ENCODE measurements around the gene CRAMP1.
"Not testable (repeated sequence)": the region's sequence is repeated elsewhere in the genome, so short reads cannot be mapped to it uniquely, and the experiment has no call there.

Gene CRAMP1, protein sequence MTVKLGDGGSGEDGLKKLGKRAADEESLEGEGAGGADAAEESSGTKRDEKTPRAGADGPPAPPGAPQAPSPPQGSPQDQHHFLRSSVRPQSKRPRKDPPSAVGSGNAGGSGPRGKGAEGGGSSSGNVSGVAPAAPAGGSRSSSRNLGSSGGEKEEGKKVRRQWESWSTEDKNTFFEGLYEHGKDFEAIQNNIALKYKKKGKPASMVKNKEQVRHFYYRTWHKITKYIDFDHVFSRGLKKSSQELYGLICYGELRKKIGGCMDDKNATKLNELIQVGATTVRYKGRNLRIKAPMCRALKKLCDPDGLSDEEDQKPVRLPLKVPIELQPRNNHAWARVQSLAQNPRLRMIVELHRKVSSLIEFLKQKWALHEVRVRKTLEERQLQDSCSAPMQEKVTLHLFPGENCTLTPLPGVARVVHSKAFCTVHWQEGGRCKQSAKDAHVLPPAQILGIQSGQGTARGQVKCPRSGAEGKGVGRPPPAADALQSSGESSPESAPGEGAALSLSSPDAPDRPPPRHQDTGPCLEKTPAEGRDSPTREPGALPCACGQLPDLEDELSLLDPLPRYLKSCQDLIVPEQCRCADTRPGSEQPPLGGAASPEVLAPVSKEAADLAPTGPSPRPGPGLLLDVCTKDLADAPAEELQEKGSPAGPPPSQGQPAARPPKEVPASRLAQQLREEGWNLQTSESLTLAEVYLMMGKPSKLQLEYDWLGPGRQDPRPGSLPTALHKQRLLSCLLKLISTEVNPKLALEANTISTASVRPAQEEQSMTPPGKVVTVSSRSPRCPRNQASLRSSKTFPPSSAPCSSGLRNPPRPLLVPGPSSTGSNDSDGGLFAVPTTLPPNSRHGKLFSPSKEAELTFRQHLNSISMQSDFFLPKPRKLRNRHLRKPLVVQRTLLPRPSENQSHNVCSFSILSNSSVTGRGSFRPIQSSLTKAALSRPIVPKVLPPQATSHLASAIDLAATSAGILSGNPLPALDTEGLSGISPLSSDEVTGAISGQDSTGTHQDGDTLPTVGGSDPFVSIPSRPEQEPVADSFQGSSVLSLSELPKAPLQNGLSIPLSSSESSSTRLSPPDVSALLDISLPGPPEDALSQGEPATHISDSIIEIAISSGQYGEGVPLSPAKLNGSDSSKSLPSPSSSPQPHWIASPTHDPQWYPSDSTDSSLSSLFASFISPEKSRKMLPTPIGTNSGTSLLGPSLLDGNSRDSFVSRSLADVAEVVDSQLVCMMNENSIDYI (N-terminal part only)

DNA sequence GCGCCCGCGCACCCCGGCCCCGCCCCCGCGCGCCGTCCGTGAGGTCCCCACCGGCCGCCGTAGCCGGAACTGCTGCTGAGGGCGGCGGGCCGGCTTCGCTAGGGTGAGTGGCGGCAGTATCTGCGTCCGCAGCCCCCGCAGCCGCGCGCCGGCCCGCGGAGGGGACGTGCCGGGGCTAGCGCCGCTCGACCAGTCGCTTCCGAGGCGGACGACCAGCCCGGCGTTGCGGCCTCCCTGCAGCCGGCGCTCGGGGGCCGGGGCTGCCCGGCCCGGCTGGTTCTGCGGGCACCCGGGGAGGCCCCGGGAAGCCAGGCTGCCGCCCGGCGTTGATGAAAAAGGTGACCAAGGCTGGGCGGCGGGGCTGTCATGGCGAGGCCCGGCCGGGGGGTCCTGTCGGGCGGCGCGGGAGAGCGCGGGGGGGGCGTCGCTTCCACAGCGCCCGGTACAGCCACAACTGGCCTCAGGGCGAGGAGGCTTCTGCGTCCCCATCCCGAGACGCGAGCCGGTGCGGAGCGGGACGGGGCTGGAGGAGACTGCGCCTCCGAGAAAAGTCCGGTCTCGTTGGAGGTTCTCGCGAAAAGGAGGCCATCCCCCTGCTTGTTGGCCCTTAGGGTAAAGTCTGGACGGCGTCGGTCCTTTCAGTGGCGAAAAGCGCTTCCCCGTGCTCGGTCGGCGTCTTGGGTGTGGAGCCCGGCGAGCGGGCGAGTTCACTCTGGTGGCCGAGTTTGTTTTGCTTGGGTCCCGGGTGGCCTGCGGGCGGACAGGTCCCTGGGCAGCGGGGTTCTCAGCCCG is at the start of gene CRAMP1:
TSS of gene CRAMP1 (plus strand) at position 41 of the 792 bp plus-strand sequence. CDS start 2,280 bp downstream, outside the sequence.
- peak; percentile 34 for DNase-seq

- DNase-seq = no peak
These were observed 48.4 kb upstream of the CRAMP1 start for GRCh38 chr16:1563786-1564185.

GRCh38 chr16:1564325-1564724 is 47.8 kb upstream of the CRAMP1 start:
- no peak for DNase-seq

GRCh38 chr16:1565083-1565805 is 46.9 kb upstream of the CRAMP1 start:
- DNase-seq = no peak

DNA sequence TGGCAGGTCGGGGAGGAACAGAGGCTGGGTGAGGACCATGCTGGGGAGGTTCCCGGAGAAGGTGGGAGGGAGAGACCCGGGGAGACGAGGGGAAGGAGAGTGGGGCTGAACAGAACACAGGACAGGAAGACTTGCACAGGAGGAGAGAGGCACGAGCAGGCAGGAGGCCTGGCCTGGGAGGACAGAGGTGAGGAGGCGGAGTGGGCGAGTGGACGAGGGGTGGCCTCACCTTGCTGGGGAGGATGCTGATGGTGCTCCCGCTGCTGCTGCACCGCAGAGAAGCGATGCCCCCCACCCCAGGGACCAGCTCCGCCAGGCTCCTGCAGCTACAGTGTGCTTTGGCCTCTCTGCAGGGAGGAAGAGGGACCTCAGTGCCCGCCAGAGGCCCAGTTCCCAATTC is 44.2 kb upstream of the CRAMP1 start:
- no peak for DNase-seq

GRCh38 chr16:1571012-1571671 is 41.0 kb upstream of the CRAMP1 start:
- DNase-seq = no peak

GRCh38 chr16:1572673-1573072 is 39.5 kb upstream of the CRAMP1 start:
- no peak for DNase-seq

DNA sequence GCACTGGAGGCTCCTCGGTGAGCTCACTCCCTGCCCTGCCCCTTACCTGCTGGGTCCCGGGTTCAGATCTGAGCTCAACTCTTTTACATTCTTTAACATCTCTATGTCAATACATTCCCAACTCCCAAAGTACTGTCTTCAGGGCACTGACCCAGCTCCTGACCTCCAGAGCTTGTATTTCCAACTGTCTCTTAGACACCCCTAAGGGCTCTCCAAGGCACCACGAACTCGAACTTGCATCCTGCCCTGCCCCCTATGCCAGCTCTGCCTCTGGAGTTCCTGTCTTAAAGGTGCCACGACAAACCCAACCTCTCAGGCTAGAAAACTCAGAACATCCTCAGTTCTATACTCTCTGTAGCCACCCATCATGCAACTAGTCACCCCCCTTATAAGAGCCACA is 38.9 kb upstream of the CRAMP1 start:
- no peak for DNase-seq

GRCh38 chr16:1575578-1575977 is 36.6 kb upstream of the CRAMP1 start:
- no peak for DNase-seq

DNA sequence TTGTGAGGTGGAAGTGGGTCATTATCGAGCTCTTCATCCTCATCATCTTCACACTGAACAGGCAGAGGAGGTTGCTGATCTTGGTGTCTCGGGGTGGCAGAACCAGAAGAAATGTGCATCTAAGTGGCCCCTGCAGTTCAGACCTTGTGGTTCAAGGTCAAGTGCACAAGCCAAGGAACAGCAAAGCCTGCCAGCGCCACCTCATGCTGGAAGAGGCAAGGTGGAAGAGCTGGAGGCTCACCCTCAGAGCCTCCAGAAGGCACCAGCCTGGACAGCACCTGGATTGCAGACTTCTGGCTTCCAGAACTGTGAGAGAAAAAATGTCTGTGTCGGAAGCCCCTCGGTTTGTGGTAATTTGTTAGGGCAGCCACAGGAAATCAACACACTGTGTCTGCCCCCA is 32.9 kb upstream of the CRAMP1 start:
- no peak for DNase-seq

DNA sequence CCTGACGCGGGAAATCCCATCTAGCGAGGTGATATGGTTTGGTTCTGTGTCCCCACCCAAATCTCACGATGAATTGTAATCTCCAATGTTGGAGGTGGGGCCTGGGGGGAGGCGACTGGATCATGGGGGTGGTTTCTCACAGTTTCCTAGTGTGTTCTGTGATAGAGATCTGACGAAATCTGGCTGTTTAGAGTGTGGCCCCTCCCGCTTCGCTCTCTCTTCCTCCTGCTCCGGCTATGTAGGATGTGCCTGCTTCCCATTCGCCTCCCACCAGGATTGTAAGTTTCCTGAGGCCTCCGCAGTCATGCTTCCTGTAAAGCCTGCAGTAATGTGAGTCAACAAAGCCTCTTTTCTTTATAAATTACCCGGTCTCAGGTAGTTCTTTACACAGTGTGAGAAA is 31.9 kb upstream of the CRAMP1 start:
- no peak for DNase-seq

DNA sequence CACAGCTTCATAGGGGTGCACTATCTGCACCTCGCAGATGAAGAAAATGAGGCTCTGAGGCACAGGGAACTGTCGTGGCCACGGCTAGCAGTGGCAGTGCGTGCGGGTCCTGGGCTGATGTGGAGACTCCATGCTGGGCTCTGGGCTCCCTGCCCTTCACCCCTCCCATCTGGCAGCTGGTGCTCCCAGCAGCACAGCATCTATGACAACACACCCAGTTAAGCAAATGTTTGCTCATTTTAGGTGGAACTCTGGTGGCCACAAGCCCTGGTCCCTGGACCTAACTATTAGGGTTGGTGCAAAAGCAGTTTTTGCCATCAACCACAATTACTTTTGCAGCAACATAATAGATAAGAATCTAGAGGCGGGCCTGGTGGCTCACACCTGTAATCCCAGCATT is 31.2 kb upstream of the CRAMP1 start:
- DNase-seq = no peak

DNA sequence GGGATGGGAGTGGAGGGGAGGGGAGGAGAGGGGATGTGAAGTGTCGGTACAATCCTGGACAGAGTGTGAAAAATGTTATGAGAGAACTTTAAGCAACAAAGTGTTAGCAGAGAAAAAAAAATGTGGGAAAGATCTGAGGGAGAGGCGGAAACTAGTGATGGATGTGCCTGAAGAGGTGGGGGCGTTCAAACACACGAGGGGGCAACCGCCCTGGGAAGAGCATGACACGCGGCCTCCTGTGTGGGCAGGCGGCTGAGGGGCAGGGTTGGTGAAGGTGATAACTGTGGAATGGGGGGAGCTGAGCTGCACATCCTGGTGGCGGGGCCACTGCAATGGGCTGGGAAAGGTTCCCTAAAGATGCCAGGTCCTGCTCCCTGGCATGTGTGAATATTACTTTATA is 30.4 kb upstream of the CRAMP1 start:
- no peak for DNase-seq

GRCh38 chr16:1583180-1583579 is 29.0 kb upstream of the CRAMP1 start:
- DNase-seq = no peak

GRCh38 chr16:1584926-1585484 is 27.2 kb upstream of the CRAMP1 start:
- no peak for DNase-seq

DNA sequence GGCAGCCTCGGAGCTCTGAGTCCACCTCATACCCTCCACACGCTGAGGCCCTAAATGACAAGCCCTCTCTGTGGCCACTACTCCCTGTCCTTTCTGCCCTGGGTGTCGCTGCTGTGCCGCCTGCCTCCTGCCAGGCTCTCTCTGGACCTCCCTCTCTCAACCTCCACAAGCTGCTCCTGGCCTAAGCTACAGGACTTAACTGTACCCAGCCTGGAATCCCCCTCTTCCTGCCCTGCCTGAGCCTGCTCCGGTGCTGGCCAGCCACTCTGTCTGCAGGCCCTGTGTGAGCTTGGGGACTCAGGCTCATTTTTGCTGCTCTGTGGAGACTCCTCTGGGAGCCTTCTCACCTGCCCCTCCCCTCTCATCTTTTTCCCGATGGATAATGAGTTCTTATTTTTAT is 21.8 kb upstream of the CRAMP1 start:
- no peak for DNase-seq

DNA sequence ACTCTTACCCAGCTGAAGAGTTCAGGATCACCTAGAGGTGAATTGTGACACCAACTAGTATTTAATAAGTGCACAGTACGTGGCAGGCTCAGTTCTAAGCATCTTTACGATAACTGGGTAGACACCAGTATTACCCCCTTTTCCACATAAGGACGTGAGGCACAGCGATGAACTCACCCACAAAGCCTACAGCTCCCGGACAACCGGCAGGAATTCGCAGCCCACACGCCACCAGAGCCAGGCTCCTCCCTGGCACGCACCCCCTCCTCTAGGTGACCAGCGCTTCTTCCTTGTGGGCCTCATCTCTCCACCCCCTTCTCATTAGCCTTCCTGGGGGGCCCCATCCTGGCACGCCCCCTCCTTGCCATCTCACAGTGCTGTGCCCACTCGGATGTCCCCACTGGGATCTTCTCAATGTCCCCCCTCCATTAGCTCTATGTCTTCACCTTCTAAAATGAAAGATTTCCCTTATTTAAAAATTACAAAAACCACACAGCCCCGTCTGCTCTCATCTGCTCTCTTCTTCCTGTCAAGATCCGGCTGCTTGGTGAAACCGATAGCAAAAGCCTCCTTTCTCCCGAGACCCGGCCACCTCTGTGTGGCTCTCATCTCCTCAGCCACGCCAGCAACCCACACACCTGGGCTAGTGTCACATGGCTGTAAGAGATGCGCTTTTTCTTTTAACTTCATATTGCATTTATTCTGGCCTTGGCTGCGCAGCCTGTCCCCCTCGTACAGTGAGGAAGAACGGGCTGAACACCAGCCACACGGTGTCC is 21.0 kb upstream of the CRAMP1 start:
- DNase-seq = no peak

DNA sequence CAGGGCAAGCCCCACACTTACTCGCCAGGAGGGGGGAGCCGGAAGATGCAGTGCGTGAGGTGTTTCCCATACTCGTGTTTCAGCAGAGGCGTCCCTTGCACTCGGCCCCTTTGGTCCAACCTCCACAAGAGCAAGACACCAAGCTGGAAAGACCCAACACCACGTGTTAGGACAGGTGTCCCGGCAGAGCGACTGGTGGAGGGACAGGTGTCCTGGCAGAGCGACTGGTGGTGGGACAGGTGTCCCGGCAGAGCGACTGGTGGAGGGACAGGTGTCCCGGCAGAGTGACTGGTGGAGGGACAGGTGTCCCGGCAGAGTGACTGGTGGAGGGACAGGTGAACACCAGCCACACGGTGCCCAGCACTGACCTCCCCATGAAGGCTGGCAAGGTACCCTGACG is 19.7 kb upstream of the CRAMP1 start:
- DNase-seq = no peak

DNA sequence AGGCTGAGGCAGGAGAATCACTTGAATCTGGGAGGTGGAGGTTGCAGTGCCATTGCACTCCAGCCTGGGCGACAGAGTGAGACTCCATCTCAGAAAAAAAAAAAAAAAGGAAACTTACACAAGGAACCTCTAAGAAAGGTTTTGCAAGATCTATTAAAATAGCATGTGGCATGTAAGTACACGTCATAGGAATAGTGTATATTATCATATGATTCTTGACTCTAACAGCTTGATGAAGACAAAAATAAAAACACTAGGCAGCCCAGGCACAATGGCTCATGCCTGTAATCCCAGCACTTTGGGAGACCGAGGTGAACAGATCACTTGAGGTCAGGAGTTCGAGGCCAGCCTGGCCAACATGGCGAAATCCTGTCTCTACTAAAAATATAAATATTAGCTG is 16.6 kb upstream of the CRAMP1 start:
- not testable (repeated sequence) for DNase-seq

- no peak for DNase-seq
These were observed 15.6 kb upstream of the CRAMP1 start for GRCh38 chr16:1596516-1596915.

Measured in activated CD8-positive, alpha-beta memory T cell treated with anti-CD3 and anti-CD28 coated beads, Interleukin-2, amount 50 U/mL, for 4 hours (primary cell).